ENCODE results near the gene CLASP1. TPM values are rescaled to one million over a fixed set of nuclear protein-coding genes. Genes with fewer than 3 reads are reported as not detected.

CLASP1 gene
- total RNA-seq, 1 experiment from 2014 or later = 45.9 TPM

GRCh38 chr2:121377646-121378045 is 271.6 kb downstream of the CLASP1 start:
- Histone ChIP-seq H3K18ac (ENCODE audit: insufficient read length, low read depth, low read length) (no peak overlapping the region), H3K23me2 (ENCODE audit: insufficient read length, low read depth, low read length, poor library complexity, severe bottlenecking) (no peaks in the 10 kb centered on the region), H2BK120ac (ENCODE audit: low read depth, low read length, poor library complexity, severe bottlenecking) (no peak overlapping the region), H3K23ac (ENCODE audit: insufficient read length, low read depth, low read length) (no peak overlapping the region), H2AFZ (ENCODE audit: low read length) (no peak overlapping the region), H3K79me1 (ENCODE audit: insufficient read depth, low read depth, low read length, poor library complexity, severe bottlenecking) (no peaks in the 10 kb centered on the region), H3K4me2 (ENCODE audit: insufficient read depth, insufficient read length, low read length) (no peak overlapping the region), H4K5ac (ENCODE audit: insufficient read length, low read depth, low read length) (no peak overlapping the region), H3K9ac (ENCODE audit: extremely low read depth, insufficient read length, low read length) (no peak overlapping the region), H4K8ac (replicated peaks; ENCODE audit: insufficient read length, low read depth, low read length) (no peak overlapping the region), H2BK12ac (ENCODE audit: insufficient read length, low read depth, low read length) (no peak overlapping the region), H2BK15ac (ENCODE audit: low read depth, low read length) (no peak overlapping the region), H2AK5ac (ENCODE audit: insufficient read length, low read length) (no peak overlapping the region), H4K20me1 (ENCODE audit: control insufficient read depth, insufficient read depth, insufficient read length) (no peaks in the 10 kb centered on the region), H4K91ac (ENCODE audit: insufficient read length, low read depth, low read length) (no peak overlapping the region), H3K14ac (ENCODE audit: insufficient read depth, low read length) (no peak overlapping the region), H2BK5ac (ENCODE audit: insufficient read length, low read length) (no peak overlapping the region), H3K4me1 (ENCODE audit: insufficient read depth, low read length) (no peaks in the 10 kb centered on the region), H3K27me3 (ENCODE audit: insufficient read depth, low read length) (no peaks in the 10 kb centered on the region), H2BK20ac (ENCODE audit: low read depth, low read length, poor library complexity, severe bottlenecking) (no peak overlapping the region), H3K79me2 (ENCODE audit: insufficient read depth, low read length) (no peaks in the 10 kb centered on the region), H3K27ac (ENCODE audit: insufficient read length, low read depth, low read length) (no peak overlapping the region), H3T11ph (ENCODE audit: low read length) (no peak overlapping the region), H3K4ac (ENCODE audit: low read depth, low read length) (no peak overlapping the region), H3K56ac (ENCODE audit: insufficient read length, low read depth, low read length) (no peak overlapping the region), H3K9me3 (ENCODE audit: control insufficient read depth, low read depth, low read length) (no peaks in the 10 kb centered on the region)
- no peak for DNase-seq
- WGBS (ENCODE audit: extremely low coverage, insufficient read length, low lambda C conversion rate) = no CpG with 5 or more reads among the region's 5 CpGs
- Mint-ChIP-seq H3K36me3 (ENCODE audit: insufficient read depth in 1 of 3, low read depth in 3 of 3) (peaks cover 43 to 74% (median 61%) of the 10 kb centered on the region in 3 experiments; a peak in 6 of 7 replicates), H3K27ac (no peak overlapping the region), H3K4me1 (no peaks in the 10 kb centered on the region), H3K4me3 (no peak overlapping the region), H3K27me3 (ENCODE audit: low read depth) (no peaks in the 10 kb centered on the region), H3K9me3 (no peaks in the 10 kb centered on the region)
- TF ChIP-seq CTCF (conservative IDR thresholded peaks at IDR 0.05) = no peak

Measured in H9 (cell line).